Hepatocyte (in vitro differentiated cells): ENCODE results near the gene C16orf92. TPM values are rescaled to one million over a fixed set of nuclear protein-coding genes. Genes with fewer than 3 reads are reported as not detected.
A peak's percentile ranks its signal among the peaks of the same experiment; 100 is the strongest.

ENCODE experiments used
- DNase-seq: peaks from one replicate; pipeline ENCODE4 v3.0.0-alpha.2; 2016; ENCODE audit warnings: low spot score
- H2AFZ ChIP-seq: fragments of 200-600 bp; sonication (generic); 2 replicates; pipeline ENCODE4 v1.6.0; 2016; ENCODE audit warnings: antibody characterized with exemption, mild to moderate bottlenecking
- H3K27ac ChIP-seq: fragments of 200-600 bp; sonication (generic); 2 replicates; pipeline ENCODE4 v1.5.1; 2016; ENCODE audit warnings: mild to moderate bottlenecking
- H3K27me3 ChIP-seq: fragments of 200-600 bp; sonication (generic); 2 replicates; pipeline ENCODE4 v1.6.1; 2016
- H3K36me3 ChIP-seq: fragments of 200-600 bp; sonication (generic); replicated peaks from 2 replicates; pipeline ENCODE4 v1.5.1; 2016; ENCODE audit warnings: low read depth; ENCODE audit not compliant: insufficient read depth
- H3K4me1 ChIP-seq: fragments of 200-600 bp; sonication (generic); 2 replicates; pipeline ENCODE4 v1.5.1; 2016; ENCODE audit warnings: mild to moderate bottlenecking, moderate library complexity; ENCODE audit not compliant: insufficient read depth
- H3K4me2 ChIP-seq: fragments of 200-600 bp; sonication (generic); 2 replicates; pipeline ENCODE4 v1.6.0; 2016
- H3K4me3 ChIP-seq: fragments of 200-600 bp; sonication (generic); 2 replicates; pipeline ENCODE4 v1.5.1; 2016; ENCODE audit warnings: mild to moderate bottlenecking
- H3K79me2 ChIP-seq: fragments of 200-600 bp; sonication (generic); 2 replicates; pipeline ENCODE4 v1.6.0; 2017; ENCODE audit warnings: mild to moderate bottlenecking
- H3K9me2 ChIP-seq: fragments of 200-600 bp; sonication (generic); replicated peaks from 2 replicates; pipeline ENCODE4 v1.6.0; 2017; ENCODE audit warnings: mild to moderate bottlenecking; ENCODE audit not compliant: insufficient read depth
- H3K9me3 ChIP-seq: fragments of 200-600 bp; sonication (generic); 2 replicates; pipeline ENCODE4 v1.5.1; 2016; ENCODE audit warnings: low read depth, mild to moderate bottlenecking
- H4K20me1 ChIP-seq: fragments of 200-600 bp; sonication (generic); 2 replicates; pipeline ENCODE4 v1.6.0; 2016; ENCODE audit warnings: mild to moderate bottlenecking; ENCODE audit not compliant: insufficient read depth, poor library complexity, severe bottlenecking
- CTCF ChIP-seq: fragments of 200-600 bp; sonication (generic); IDR thresholded peaks from 2 replicates; pipeline ENCODE4 v1.5.1; 2016; ENCODE audit warnings: antibody characterized with exemption, mild to moderate bottlenecking; ENCODE audit not compliant: poor library complexity
- EZH2 ChIP-seq: fragments of 200-600 bp; sonication (generic); IDR thresholded peaks from 2 replicates; pipeline ENCODE4 v1.6.1; 2016; ENCODE audit warnings: antibody characterized with exemption, mild to moderate bottlenecking, borderline replicate concordance
- EZH2phosphoT487 ChIP-seq: fragments of 200-600 bp; sonication (generic); IDR thresholded peaks from one replicate; pipeline ENCODE4 v1.6.1; 2018; ENCODE audit warnings: antibody characterized with exemption, mild to moderate bottlenecking, low read depth, moderate library complexity; ENCODE audit not compliant: unreplicated experiment, severe bottlenecking
- WGBS: methylation state at CpG from one replicate; pipeline ENCODE4 v1.1.6; 2016; ENCODE audit warnings: low lambda C conversion rate; ENCODE audit errors: missing lambda C conversion rate; 5-methylcytosine and 5-hydroxymethylcytosine counted together
- polyA plus RNA-seq: library from polyadenylated mRNA; unstranded; fragments of >200 nt; fragmentation: Nextera tagmentation; extraction: Ambion mirVana; gene quantifications from 2 replicates; pipeline ENCODE4 v1.2.1, GENCODE V29; 2016
- total RNA-seq: library from RNA; depleted of rRNA; stranded (reverse); fragments of >200 nt; gene quantifications from 2 replicates; pipeline ENCODE4 v1.2.3, GENCODE V29; 2014

C16orf92 gene
- total and polyA plus RNA-seq, 2 experiments from 2014 or later: not detected

- peaks cover 15% of the 10 kb centered on the region for H4K20me1 ChIP-seq
Measured at GRCh38 chr16:30064729-30065101, 41.7 kb downstream of the C16orf92 start.

GRCh38 chr16:30065102-30065942 is 42.3 kb downstream of the C16orf92 start, which contains the start of gene ALDOA:
TSS of gene ALDOA (plus strand) at chr16:30065760. CDS start at chr16:30066898, 1,138 bp downstream.
- Histone ChIP-seq H3K79me2 (peaks cover 47% of the 10 kb centered on the region), H2AFZ (peak within 1 kb of the TSS; percentile 45)

More at GRCh38 chr16:30064729-30065101, 41.7 kb downstream of the C16orf92 start:
- H3K27me3 ChIP-seq: no peaks in the 10 kb centered on the region
- H3K9me3 ChIP-seq: no peaks in the 10 kb centered on the region
- TF ChIP-seq EZH2phosphoT487: no peak
- no peak for TF ChIP-seq EZH2
- no peak for TF ChIP-seq CTCF
- peak overlapping the region; percentile 46 for H3K4me3 ChIP-seq
- peaks cover 44% of the 10 kb centered on the region for H3K79me2 ChIP-seq
- no peaks in the 10 kb centered on the region for H3K9me2 ChIP-seq
- DNase-seq: no peak
- no peaks in the 10 kb centered on the region for H3K36me3 ChIP-seq
- peaks cover 28% of the 10 kb centered on the region for H3K4me1 ChIP-seq
- 2% methylated on average over 20 of the region's 25 CpGs for WGBS
- peak overlapping the region; percentile 98 for H3K27ac ChIP-seq
- peak overlapping the region; percentile 45 for H2AFZ ChIP-seq
- peak overlapping the region; percentile 94 for H3K4me2 ChIP-seq

GRCh38 chr16:30065943-30066760 is 43.2 kb downstream of the C16orf92 start:
- peak overlapping the region; percentile 89 for H3K4me2 ChIP-seq
- no peak for TF ChIP-seq EZH2
- no peak for TF ChIP-seq EZH2phosphoT487
- no peak for TF ChIP-seq CTCF
- H4K20me1 ChIP-seq: peaks cover 15% of the 10 kb centered on the region
- peaks cover 21% of the 10 kb centered on the region for H3K4me1 ChIP-seq
- H3K27ac ChIP-seq: peak overlapping the region; percentile 98
- no peak overlapping the region for H2AFZ ChIP-seq
- no peaks in the 10 kb centered on the region for H3K9me2 ChIP-seq
- under 1% methylated on average over 40 of the region's 44 CpGs for WGBS
- H3K36me3 ChIP-seq: no peaks in the 10 kb centered on the region
- H3K27me3 ChIP-seq: no peaks in the 10 kb centered on the region
- peak overlapping the region; percentile 86 for H3K4me3 ChIP-seq
- peak; percentile 80 for DNase-seq
- H3K9me3 ChIP-seq: no peaks in the 10 kb centered on the region
- H3K79me2 ChIP-seq: peaks cover 47% of the 10 kb centered on the region

More at GRCh38 chr16:30065102-30065942, 42.3 kb downstream of the C16orf92 start, which contains the start of gene ALDOA:
- H4K20me1 ChIP-seq: peaks cover 15% of the 10 kb centered on the region
- TF ChIP-seq CTCF (no peak), EZH2 (no peak), EZH2phosphoT487 (no peak)
- peak within 1 kb of the TSS; percentile 94 for H3K4me2 ChIP-seq
- peak; percentile 99 for DNase-seq
- 1% methylated on average over 52 of the region's 99 CpGs for WGBS
- no peaks in the 10 kb centered on the region for H3K36me3 ChIP-seq
- H3K9me2 ChIP-seq: no peaks in the 10 kb centered on the region
- peak within 1 kb of the TSS; percentile 98 for H3K27ac ChIP-seq
- no peaks in the 10 kb centered on the region for H3K9me3 ChIP-seq
- peaks cover 28% of the 10 kb centered on the region for H3K4me1 ChIP-seq
- H3K27me3 ChIP-seq: no peaks in the 10 kb centered on the region
- peak within 1 kb of the TSS; percentile 86 for H3K4me3 ChIP-seq
